H1 (cell line): ENCODE data around the gene AP1M1. TPM values are rescaled to one million over a fixed set of nuclear protein-coding genes. Genes with fewer than 3 reads are reported as not detected.

Experiments used
- CTCF ChIA-PET: fragments of 300-600 bp; sonication (Branson Sonifier 250); formaldehyde crosslinking; loops from one replicate; lab custom pipeline; 2021; ENCODE audit not compliant: partially characterized antibody; lab: Charles Lee
- POLR2A ChIA-PET: fragments of 300-600 bp; sonication (Branson Sonifier 250); formaldehyde crosslinking; loops from one replicate; lab custom pipeline; 2021; ENCODE audit warnings: inconsistent platforms; ENCODE audit not compliant: partially characterized antibody; lab: Charles Lee
- DNase-seq, 2 experiments: peaks; one replicate each; pipeline versions ENCODE4 v3.0.0 to v3.0.0-alpha.2; 2010 to 2022; ENCODE audit warnings: low spot score in 2 of 2, low read depth in 1 of 2, mixed read lengths in 1 of 2
- FAIRE-seq: peaks from 2 replicates; lab custom pipeline; 2011; peaks lifted over from hg19 to GRCh38; lab: Jason Lieb, UNC
- H2AFZ ChIP-seq: 2 replicates; pipeline ENCODE4 v1.8.1; 2012; ENCODE audit warnings: low read length, inconsistent platforms
- H2AK5ac ChIP-seq: 2 replicates; pipeline ENCODE4 v1.6.1; 2013; ENCODE audit warnings: low read depth, low read length
- H2BK120ac ChIP-seq: replicated peaks from 2 replicates; pipeline ENCODE3; 2013; ENCODE audit warnings: low read depth, low read length, inconsistent platforms
- H2BK12ac ChIP-seq: 2 replicates; pipeline ENCODE4 v1.6.1; 2013; ENCODE audit warnings: low read depth, low read length
- H2BK15ac ChIP-seq: 2 replicates; pipeline ENCODE4 v1.6.1; 2013; ENCODE audit warnings: low read length
- H2BK20ac ChIP-seq: 2 replicates; pipeline ENCODE4 v1.6.1; 2013; ENCODE audit warnings: low read length
- H2BK5ac ChIP-seq: 2 replicates; pipeline ENCODE4 v1.6.1; 2013; ENCODE audit warnings: low read depth, low read length
- H3K14ac ChIP-seq: 2 replicates; pipeline ENCODE4 v1.6.1; 2013; ENCODE audit warnings: inconsistent platforms; ENCODE audit not compliant: insufficient read length
- H3K18ac ChIP-seq: 2 replicates; pipeline ENCODE4 v1.6.1; 2013; ENCODE audit warnings: low read length; ENCODE audit errors: extremely low read depth
- H3K23ac ChIP-seq: 2 replicates; pipeline ENCODE4 v1.6.1; 2013; ENCODE audit warnings: inconsistent platforms; ENCODE audit not compliant: insufficient read length
- H3K23me2 ChIP-seq: 2 replicates; pipeline ENCODE4 v1.6.1; 2013; ENCODE audit warnings: low read depth, low read length
- H3K27ac ChIP-seq: 2 replicates; pipeline ENCODE4 v1.6.1; 2011; ENCODE audit warnings: low read depth, low read length, inconsistent platforms
- H3K27me3 ChIP-seq, 4 experiments: replicated peaks in 1 of 4; 1 replicate in 1 of 4; 2 replicates in 3 of 4; pipeline versions ENCODE4 v1.6.1 to v1.8.1; 2011 to 2013; ENCODE audit warnings: low read length in 3 of 4, mild to moderate bottlenecking in 3 of 4, inconsistent platforms in 2 of 4, mixed read lengths in 2 of 4, moderate library complexity in 1 of 4; ENCODE audit not compliant: control insufficient read depth in 3 of 4, insufficient read depth in 3 of 4; ENCODE audit errors: extremely low read depth in 1 of 4
- H3K36me3 ChIP-seq, 4 experiments: 2 replicates each; pipeline versions ENCODE4 v1.6.1 to v1.8.1; 2011 to 2013; ENCODE audit warnings: mild to moderate bottlenecking in 4 of 4, low read length in 3 of 4, moderate library complexity in 2 of 4, control low read depth in 1 of 4, inconsistent platforms in 1 of 4; ENCODE audit not compliant: insufficient read depth in 4 of 4, control insufficient read depth in 2 of 4
- H3K4ac ChIP-seq: replicated peaks from 2 replicates; pipeline ENCODE3; 2013; ENCODE audit warnings: low read length, low read depth, mixed read lengths, inconsistent platforms; ENCODE audit not compliant: insufficient read length
- H3K4me1 ChIP-seq, 4 experiments: replicated peaks in 1 of 4; 1 replicate in 1 of 4; 2 replicates in 3 of 4; pipeline versions ENCODE4 v1.6.1 to v1.8.1; 2011 to 2013; ENCODE audit warnings: low read length in 3 of 4, inconsistent platforms in 2 of 4, mixed read lengths in 1 of 4; ENCODE audit not compliant: insufficient read depth in 4 of 4, control insufficient read depth in 3 of 4
- H3K4me2 ChIP-seq, 2 experiments: 2 replicates each; pipeline versions ENCODE4 v1.6.1 to v1.8.1; 2011 to 2013; ENCODE audit warnings: low read depth in 2 of 2, low read length in 2 of 2, control low read depth in 1 of 2, inconsistent platforms in 1 of 2, mild to moderate bottlenecking in 1 of 2; ENCODE audit not compliant: insufficient read depth in 1 of 2
- H3K4me3 ChIP-seq, 4 experiments: fragments of 200-600, 300-600 bp in 1 of 4; sonication (generic), shearing (Covaris generic), sonication (Bioruptor Twin) in 1 of 4; 2 replicates each; pipeline versions ENCODE4 v1.5.1 to v1.8.1; 2011 to 2016; ENCODE audit warnings: low read length in 4 of 4, low read depth in 3 of 4, control low read depth in 2 of 4, inconsistent platforms in 2 of 4, mild to moderate bottlenecking in 2 of 4, mixed read lengths in 1 of 4, moderate library complexity in 1 of 4; ENCODE audit not compliant: insufficient read depth in 2 of 4; ENCODE audit errors: extremely low read depth in 1 of 4
- H3K56ac ChIP-seq: replicated peaks from 2 replicates; pipeline ENCODE3; 2013; ENCODE audit warnings: low read depth, mild to moderate bottlenecking, mixed read lengths, low read length, inconsistent platforms; ENCODE audit not compliant: insufficient read length
- H3K79me1 ChIP-seq: 2 replicates; pipeline ENCODE4 v1.6.1; 2013; ENCODE audit warnings: low read depth, low read length, control low read depth
- H3K79me2 ChIP-seq, 2 experiments: 2 replicates each; pipeline versions ENCODE4 v1.6.1 to v1.8.1; 2012 to 2013; ENCODE audit warnings: low read length in 2 of 2, mild to moderate bottlenecking in 2 of 2, inconsistent platforms in 1 of 2; ENCODE audit not compliant: insufficient read depth in 2 of 2, control insufficient read depth in 1 of 2
- H3K9ac ChIP-seq, 4 experiments: replicated peaks in 1 of 4; 1 replicate in 1 of 4; 2 replicates in 3 of 4; pipeline versions ENCODE4 v1.6.1 to v1.8.1; 2011 to 2013; ENCODE audit warnings: low read depth in 3 of 4, low read length in 3 of 4, control low read depth in 2 of 4, mild to moderate bottlenecking in 2 of 4, moderate library complexity in 2 of 4, inconsistent platforms in 1 of 4; ENCODE audit errors: extremely low read depth in 1 of 4
- H3K9me3 ChIP-seq, 2 experiments: 2 replicates each; pipeline versions ENCODE4 v1.6.1 to v1.8.1; 2012 to 2013; ENCODE audit warnings: mild to moderate bottlenecking in 2 of 2, moderate library complexity in 2 of 2, control low read depth in 1 of 2, inconsistent platforms in 1 of 2, low read depth in 1 of 2, low read length in 1 of 2, mixed read lengths in 1 of 2; ENCODE audit not compliant: insufficient read depth in 2 of 2
- H4K20me1 ChIP-seq, 2 experiments: replicated peaks in 1 of 2; 2 replicates each; pipeline versions ENCODE3 to v1.8.1; 2011 to 2013; ENCODE audit warnings: inconsistent platforms in 2 of 2, low read length in 2 of 2, mild to moderate bottlenecking in 1 of 2; ENCODE audit not compliant: insufficient read depth in 2 of 2, control insufficient read depth in 1 of 2
- H4K5ac ChIP-seq: 2 replicates; pipeline ENCODE4 v1.6.1; 2013; ENCODE audit warnings: low read length, low read depth, mixed read lengths, inconsistent platforms; ENCODE audit not compliant: insufficient read length
- H4K8ac ChIP-seq: 2 replicates; pipeline ENCODE4 v1.8.0; 2013; ENCODE audit warnings: mild to moderate bottlenecking, moderate library complexity, low read length, inconsistent platforms; ENCODE audit not compliant: insufficient read depth; ENCODE audit errors: extremely low read depth
- H4K91ac ChIP-seq: replicated peaks from 2 replicates; pipeline ENCODE3; 2013; ENCODE audit warnings: low read length, mixed read lengths, inconsistent platforms; ENCODE audit not compliant: insufficient read length
- BRCA1 ChIP-seq: IDR thresholded peaks from 2 replicates; pipeline ENCODE4 v1.6.1; 2012; ENCODE audit warnings: low read depth, low read length, improper control_type of control experiment
- CEBPB ChIP-seq: IDR thresholded peaks from 2 replicates; pipeline ENCODE4 v1.6.1; 2012; ENCODE audit warnings: low read depth, low read length
- EGR1 ChIP-seq: IDR thresholded peaks from 2 replicates; pipeline ENCODE4 v1.6.1; 2011; ENCODE audit warnings: low read depth, low read length, borderline replicate concordance
- FOSL1 ChIP-seq: IDR thresholded peaks from 2 replicates; pipeline ENCODE4 v1.6.1; 2011; ENCODE audit warnings: mild to moderate bottlenecking, low read depth, low read length, moderate library complexity; ENCODE audit not compliant: insufficient read depth
- HDAC6 ChIP-seq: IDR thresholded peaks from one replicate; pipeline ENCODE4 v1.7.1; 2012; ENCODE audit warnings: low read depth, mild to moderate bottlenecking, inconsistent platforms, low read length, moderate library complexity
- POLR2AphosphoS5 ChIP-seq: IDR thresholded peaks from 2 replicates; pipeline ENCODE4 v1.6.1; 2011; ENCODE audit warnings: low read depth, low read length
- SIN3A ChIP-seq, 2 experiments: IDR thresholded peaks in 1 of 2; conservative IDR thresholded peaks in 1 of 2; 2 replicates each; pipeline ENCODE4 v1.6.1; 2011 to 2012; ENCODE audit warnings: low read length in 2 of 2, improper control_type of control experiment in 1 of 2, low read depth in 1 of 2, mild to moderate bottlenecking in 1 of 2
- SIX5 ChIP-seq: IDR thresholded peaks from 2 replicates; pipeline ENCODE4 v1.6.1; 2011; ENCODE audit warnings: mild to moderate bottlenecking, low read depth, low read length
- SRF ChIP-seq: IDR thresholded peaks from 2 replicates; pipeline ENCODE4 v1.6.1; 2011; ENCODE audit warnings: mild to moderate bottlenecking, low read depth, low read length, moderate library complexity
- SUZ12 ChIP-seq: fragments of 200-600 bp; sonication (generic); IDR thresholded peaks from 2 replicates; pipeline ENCODE4 v1.6.1; 2012; ENCODE audit warnings: mild to moderate bottlenecking, inconsistent platforms, low read length, moderate library complexity, mixed read lengths
- TAF7 ChIP-seq: optimal IDR thresholded peaks from 2 replicates; pipeline ENCODE3; 2011; ENCODE audit warnings: low read depth, mild to moderate bottlenecking, inconsistent platforms, low read length, moderate library complexity, borderline replicate concordance
- TCF12 ChIP-seq: IDR thresholded peaks from 2 replicates; pipeline ENCODE4 v1.6.1; 2011; ENCODE audit warnings: low read depth, mild to moderate bottlenecking, low read length
- WGBS, 2 experiments: shearing (Covaris generic) in 1 of 2; methylation state at CpG; one replicate each; pipeline versions ENCODE4 v1.1.6 to v1.1.7; 2013 to 2015; ENCODE audit warnings: low lambda C conversion rate in 2 of 2, mixed read lengths in 2 of 2, inconsistent platforms in 1 of 2, low coverage in 1 of 2, missing lambda C conversion rate in 1 of 2; ENCODE audit not compliant: insufficient replicate concordance in 2 of 2, insufficient coverage in 1 of 2, insufficient read length in 1 of 2; ENCODE audit errors: extremely low coverage in 1 of 2, missing lambda C conversion rate in 1 of 2; 5-methylcytosine and 5-hydroxymethylcytosine counted together
- polyA plus RNA-seq, 7 experiments: library from polyadenylated mRNA; depleted of rRNA in 3 of 7; stranded (reverse) in 5 of 7; unstranded in 2 of 7; fragments of >200 nt in 5 of 7; fragments of 200-250 nt in 2 of 7; gene quantifications; 1 replicate in 5 of 7; 2 replicates in 1 of 7; 4 replicates in 1 of 7; pipeline versions ENCODE4 v1.2.1 to v1.2.3, GENCODE V29; 2011 to 2013; ENCODE audit warnings: missing spikeins in 2 of 7, mixed read lengths in 2 of 7
- total RNA-seq: library from RNA; stranded (reverse); fragmentation: NEBNext Ultra II Directional; extraction: Animal tissue kit (Norgen Biotek cat#: 25700); gene quantifications from 2 replicates; pipeline ENCODE4 v1.2.1, GENCODE V29; 2021
- TF ChIP-seq, protein P1 (sequence below): IDR thresholded peaks from 2 replicates; pipeline ENCODE4 v1.6.1; 2011; ENCODE audit warnings: low read depth, mild to moderate bottlenecking, low read length; ENCODE audit not compliant: insufficient read depth
- TF ChIP-seq, protein P2 (sequence below): IDR thresholded peaks from 2 replicates; pipeline ENCODE4 v1.6.1; 2012; ENCODE audit warnings: inconsistent platforms

The AP1M1 gene
- total and polyA plus RNA-seq, 2 of the 8 experiments (the other 6 are each of a cell fraction or from before 2014, with no cell fraction given) = 30.9 to 37.5 TPM

DNA sequence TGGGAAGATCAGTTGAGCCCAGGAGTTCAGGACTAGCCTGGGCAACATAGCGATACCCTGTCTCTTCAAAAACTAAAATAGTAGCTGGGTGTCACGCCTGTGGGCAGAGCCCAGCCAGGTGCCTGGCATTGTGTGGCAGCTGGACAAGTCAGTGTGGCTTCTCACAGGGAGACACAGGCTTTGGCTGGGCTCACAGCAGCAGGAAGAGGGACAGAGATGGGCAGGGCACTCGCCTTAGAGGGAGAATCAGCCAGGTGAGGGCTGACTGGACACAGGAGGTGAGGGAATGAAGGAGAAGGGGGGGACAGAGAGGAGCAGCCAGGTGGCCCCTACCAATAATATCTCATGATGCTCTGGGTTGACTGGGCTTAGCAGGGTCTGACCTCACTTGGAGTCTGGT, 9.2 kb upstream of the AP1M1 start:
- Histone ChIP-seq H2BK120ac (no peak overlapping the region), H2BK12ac (no peak overlapping the region), H3K4me3 (no peak overlapping the region), H3K14ac (no peak overlapping the region), H3K23ac (no peak overlapping the region), H2AFZ (no peak overlapping the region), H2BK20ac (no peak overlapping the region), H3K4ac (no peak overlapping the region), H3K4me1 (peaks cover 0 to 2% (median 0%) of the 10 kb centered on the region in 4 experiments; a peak in 1 of 7 replicates), H3K79me1 (peaks cover 10% of the 10 kb centered on the region), H2BK5ac (no peak overlapping the region), H4K8ac (no peak overlapping the region), H4K20me1 (peaks cover 4 to 9% of the 10 kb centered on the region in 2 experiments), H3K79me2 (peaks cover 0 to 18% of the 10 kb centered on the region in 2 experiments; a peak in 3 of 4 replicates), H4K5ac (no peak overlapping the region), H2BK15ac (no peak overlapping the region), H3K27ac (no peak overlapping the region), H3K56ac (no peak overlapping the region), H3K4me2 (no peak overlapping the region), H2AK5ac (no peak overlapping the region), H4K91ac (no peak overlapping the region), H3K27me3 (no peaks in the 10 kb centered on the region), H3K9me3 (no peaks in the 10 kb centered on the region), H3K23me2 (peaks cover 3% of the 10 kb centered on the region; the same call in 1 of the 2 replicates), H3K9ac (no peak overlapping the region; a peak in 1 of 7 replicates), H3K36me3 (peaks cover 7 to 34% (median 18%) of the 10 kb centered on the region in 4 experiments), H3K18ac (no peak overlapping the region)
- WGBS, 2 experiments = 87% methylated on average over 3 of the region's 3 CpGs; no CpG with 5 or more reads in 1 of the 2 experiments
- no peak for DNase-seq
- ChIA-PET CTCF (interaction anchor here (0.6 to 1.9 kb wide), 3 partner anchors 70 to 228 kb away, joined by 3 to 5 read pairs (median 4); no protein-coding TSS in a partner anchor), POLR2A (interaction anchor here (0.6 to 1.6 kb wide), 5 partner anchors 8 to 234 kb away, joined by 3 to 7 read pairs (median 4); no protein-coding TSS in a partner anchor)
- FAIRE-seq = no peak
- no peak for TF ChIP-seq TAF7
- TF ChIP-seq FOSL1 = no peak
- no peak for TF ChIP-seq SIX5
- TF ChIP-seq, protein P1, sequence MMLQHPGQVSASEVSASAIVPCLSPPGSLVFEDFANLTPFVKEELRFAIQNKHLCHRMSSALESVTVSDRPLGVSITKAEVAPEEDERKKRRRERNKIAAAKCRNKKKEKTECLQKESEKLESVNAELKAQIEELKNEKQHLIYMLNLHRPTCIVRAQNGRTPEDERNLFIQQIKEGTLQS = no peak
- TF ChIP-seq BRCA1 = no peak
- no peak for TF ChIP-seq SRF
- TF ChIP-seq POLR2AphosphoS5 = no peak
- no peak for TF ChIP-seq HDAC6
- TF ChIP-seq EGR1 = no peak
- no peak for TF ChIP-seq TCF12
- TF ChIP-seq, protein P2, sequence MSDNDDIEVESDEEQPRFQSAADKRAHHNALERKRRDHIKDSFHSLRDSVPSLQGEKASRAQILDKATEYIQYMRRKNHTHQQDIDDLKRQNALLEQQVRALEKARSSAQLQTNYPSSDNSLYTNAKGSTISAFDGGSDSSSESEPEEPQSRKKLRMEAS = no peak
- TF ChIP-seq SUZ12 = no peak
- TF ChIP-seq CEBPB = no peak
- no peak for TF ChIP-seq SIN3A (conservative IDR thresholded peaks at IDR 0.05 in 1 of 2, IDR thresholded peaks at IDR 0.05 in 1 of 2; ENCODE audit: low read depth in 1 of 2, low read length in 2 of 2)
